Fibroblast of lung (primary cell): ENCODE results near the gene ZFYVE28.

ENCODE experiments used
- CTCF ChIP-seq, 2 donors: IDR thresholded peaks in 1 of 2; conservative IDR thresholded peaks in 1 of 2; 1 replicate in 1 of 2; 2 replicates in 1 of 2; pipeline ENCODE4 v1.5.1; 2011 to 2012; ENCODE audit warnings: low read length in 2 of 2, control low read depth in 1 of 2, inconsistent platforms in 1 of 2, low read depth in 1 of 2, mild to moderate bottlenecking in 1 of 2
- EZH2 ChIP-seq: IDR thresholded peaks from 2 replicates; pipeline ENCODE4 v1.5.1; 2012; ENCODE audit warnings: low read length, control low read depth, mild to moderate bottlenecking; ENCODE audit errors: missing control alignments

- TF ChIP-seq CTCF (conservative IDR thresholded peaks at IDR 0.05 in 1 of 2, IDR thresholded peaks at IDR 0.05 in 1 of 2; ENCODE audit: low read depth in 1 of 2, low read length in 2 of 2) (no peak), EZH2 (no peak)
Observed at GRCh38 chr4:2445571-2445970, 27.1 kb upstream of the ZFYVE28 start.
